EH (cell line): ENCODE results near the gene IGFL1.
"Not testable (repeated sequence)": the region's sequence is repeated elsewhere in the genome, so short reads cannot be mapped to it uniquely, and the experiment has no call there.

Source experiments
- DNase-seq: peaks from one replicate; pipeline ENCODE4 v3.0.0-alpha.2; 2015; ENCODE audit warnings: low read depth

Gene IGFL1

DNA sequence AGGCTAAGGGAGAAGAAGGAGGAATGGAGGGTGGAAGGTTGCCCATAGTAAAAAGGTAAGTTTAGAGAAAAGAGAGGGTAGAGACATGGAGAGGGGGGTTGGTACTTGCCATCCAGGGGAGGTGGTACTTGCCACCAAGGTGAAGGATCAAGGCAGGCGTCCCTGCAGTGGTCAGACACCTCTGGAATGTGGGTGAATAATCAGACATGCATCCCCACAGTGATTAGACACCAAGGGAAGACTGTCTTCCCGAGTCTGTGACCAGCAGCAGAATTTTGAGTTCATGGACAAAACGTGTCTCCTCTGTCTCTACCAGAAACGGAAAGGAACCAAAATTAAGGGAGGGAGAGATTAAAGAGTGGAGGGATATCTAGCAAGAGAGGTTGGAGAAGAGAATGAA, 27.1 kb upstream of the IGFL1 start:
- no peak for DNase-seq

DNA sequence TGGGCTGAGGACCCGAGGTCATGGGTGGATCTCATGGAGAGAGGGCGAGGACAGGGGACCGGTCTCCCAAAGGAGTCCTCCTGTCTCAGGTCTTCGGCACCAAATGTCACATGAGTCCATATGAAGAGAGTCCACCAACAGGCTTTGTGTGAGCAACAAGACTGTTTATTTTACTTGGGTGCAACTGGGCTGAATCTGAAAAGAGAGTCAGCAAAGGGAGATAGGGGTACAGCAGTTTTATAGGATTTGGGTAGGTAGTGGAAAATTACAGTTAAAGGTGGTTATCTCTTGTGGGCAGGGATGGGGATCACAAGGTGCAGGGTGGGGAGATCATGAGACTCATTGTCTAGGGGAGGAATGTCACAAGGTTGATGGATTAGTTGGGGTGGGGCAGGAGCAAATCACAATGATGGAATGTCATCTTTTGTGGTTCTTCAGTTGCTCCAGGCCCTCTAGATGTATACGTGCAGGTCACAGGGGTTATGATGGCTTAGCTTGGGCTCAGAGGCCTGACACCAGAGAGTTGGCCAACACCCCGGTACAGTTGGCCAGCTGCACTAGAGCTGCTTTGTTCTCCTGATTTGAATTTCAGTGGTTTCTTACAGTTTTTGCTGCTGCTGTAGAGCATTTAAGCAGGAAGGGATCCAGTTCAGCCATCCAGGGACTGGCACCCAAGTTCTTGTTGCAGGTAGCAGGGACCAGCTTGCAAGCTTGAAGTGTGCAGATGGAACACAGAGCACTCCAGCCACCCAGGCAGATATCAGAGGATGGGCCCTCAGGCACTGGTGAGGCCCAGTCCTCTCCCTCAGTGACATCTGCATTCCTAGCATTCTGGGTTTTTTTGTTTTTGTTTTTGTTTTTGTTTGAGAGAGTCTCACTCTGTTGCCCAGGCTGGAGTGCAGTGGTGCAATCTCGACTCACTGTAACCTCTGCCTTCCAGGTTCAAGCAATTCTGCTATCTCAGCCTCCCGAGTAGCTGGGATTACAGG, 26.4 kb upstream of the IGFL1 start:
- DNase-seq = no peak

DNA sequence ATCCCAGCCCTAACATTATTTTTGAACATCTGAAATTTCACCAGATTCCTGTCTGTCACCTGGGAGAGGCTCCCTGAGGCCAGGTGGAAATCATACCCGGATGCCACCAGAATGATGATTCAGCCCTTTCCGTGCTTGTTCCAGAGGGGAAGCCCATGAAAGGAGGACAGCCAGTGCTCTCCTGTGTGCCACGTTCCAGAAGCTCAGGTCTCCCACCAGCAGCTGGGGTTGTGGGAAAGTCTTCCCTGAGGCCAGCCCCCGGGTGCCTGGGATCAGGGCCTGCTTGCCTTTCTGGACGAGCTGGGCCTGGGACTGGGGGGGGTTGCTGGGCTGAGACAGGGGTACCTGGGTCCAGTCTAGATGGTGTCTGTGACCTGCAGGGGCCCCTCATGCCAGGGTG, 25.5 kb upstream of the IGFL1 start:
- DNase-seq = no peak

DNA sequence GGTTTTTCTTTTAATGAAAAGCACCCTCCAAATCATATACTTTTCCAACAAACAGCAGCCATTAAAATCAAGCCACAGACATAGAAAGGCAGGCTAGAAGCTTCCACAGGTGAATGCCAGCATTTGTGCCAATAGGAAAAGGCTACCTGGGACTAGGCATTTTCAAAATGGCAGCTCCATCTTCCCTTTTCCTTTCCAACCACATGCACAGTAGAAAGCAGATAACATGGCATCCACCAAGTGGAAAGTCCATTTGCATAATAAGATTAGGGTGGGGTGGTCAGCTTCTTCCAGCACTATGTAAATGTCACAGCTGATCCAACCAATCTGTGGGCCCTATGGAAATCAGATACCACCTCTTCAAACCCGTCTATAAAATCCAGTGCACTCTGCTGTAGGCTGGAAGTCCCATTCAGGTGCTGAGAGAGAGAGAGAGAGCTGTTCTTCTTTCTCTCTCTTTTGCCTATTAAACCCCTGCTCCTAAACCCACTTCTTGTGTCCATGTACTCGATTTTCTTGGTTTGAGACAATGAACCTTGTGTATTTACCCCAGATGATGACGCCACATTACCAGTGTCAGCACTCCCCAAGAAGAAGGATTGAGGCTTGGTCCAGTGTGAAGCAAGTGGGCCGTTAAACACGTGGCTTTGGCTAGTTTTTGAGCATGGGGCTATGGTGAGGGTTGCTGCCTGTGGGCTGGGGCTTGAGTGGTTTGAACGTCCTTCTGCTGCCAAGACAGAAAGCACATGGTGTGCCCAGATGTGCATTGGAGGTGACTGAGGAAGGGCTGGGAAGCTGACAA, 24.2 kb upstream of the IGFL1 start:
- DNase-seq = no peak

DNA sequence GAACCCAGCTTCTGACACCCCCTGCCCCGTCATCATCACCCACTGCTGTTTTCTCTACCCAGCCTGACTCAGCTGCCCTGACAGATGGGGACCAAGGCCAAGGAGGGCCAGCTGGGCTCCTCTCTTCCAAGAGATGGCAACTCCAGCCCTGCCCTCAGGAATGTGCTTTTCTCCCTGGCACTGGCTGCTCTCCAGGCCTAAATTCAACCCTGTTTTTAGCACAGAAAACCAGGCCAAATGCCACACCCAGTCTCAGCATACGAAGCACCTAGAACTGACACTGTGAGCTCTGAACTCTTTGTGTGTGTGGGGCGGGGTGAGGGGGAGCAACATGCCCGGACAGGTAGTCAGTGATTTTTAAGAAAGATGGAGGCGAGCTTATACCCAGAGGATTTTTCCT, 23.4 kb upstream of the IGFL1 start:
- no peak for DNase-seq

DNA sequence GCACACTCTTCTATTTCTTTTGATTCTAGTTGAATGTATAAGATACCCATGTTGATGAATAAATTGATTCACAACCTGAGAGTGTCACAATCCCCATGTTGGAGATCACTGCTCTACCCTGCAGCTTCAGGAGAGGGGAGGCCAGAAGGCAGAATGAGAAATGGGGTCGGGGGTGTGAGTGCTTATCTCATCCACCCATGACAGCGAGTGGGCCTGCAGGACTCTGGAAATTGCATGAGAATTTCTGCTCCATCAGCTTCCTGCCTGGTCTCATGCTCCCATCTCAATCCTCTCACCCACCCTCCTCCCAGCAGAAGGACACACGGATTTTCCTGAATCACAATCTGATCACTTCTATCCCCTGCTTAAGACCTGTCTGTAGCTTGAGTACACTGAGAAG, 22.9 kb upstream of the IGFL1 start:
- DNase-seq = no peak

DNA sequence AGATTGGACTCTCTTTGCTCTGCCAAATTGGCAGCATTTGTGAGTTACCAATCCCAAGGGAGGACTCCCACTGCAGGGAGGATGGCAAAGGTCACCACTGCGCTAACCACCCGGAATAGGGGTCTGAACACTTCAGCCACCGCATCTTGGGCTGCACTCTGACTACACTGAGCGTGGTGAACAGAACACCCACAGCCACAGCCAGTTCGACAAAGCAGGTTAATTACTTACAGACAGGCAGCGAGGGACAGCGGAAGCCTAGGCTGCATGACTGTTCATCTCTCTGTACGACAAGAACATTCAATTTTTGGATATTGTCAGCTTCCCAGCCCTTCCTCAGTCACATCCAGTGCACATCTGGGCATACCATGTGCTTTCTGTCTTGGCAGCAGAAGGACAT, 21.7 kb upstream of the IGFL1 start:
- not testable (repeated sequence) for DNase-seq

DNA sequence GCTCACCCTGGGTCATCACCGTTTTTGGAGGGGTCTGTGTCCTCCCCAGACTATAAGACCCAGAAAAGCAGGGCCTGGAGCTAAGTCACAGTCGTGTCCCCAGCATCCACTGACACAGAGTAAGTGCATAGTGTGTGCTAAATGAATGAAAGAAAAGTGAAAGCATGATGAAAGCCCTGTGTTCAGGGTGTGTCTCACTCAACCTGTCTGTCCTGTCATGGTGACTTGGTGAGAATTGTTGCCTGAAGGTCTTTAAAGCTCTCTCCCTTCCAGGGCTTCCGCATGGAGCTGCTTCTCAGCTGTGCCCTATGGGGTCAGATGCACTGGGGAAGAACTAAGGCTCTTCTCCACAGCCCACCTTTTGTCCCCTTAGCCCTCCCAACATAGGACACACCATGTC, 20.5 kb upstream of the IGFL1 start:
- DNase-seq = no peak

DNA sequence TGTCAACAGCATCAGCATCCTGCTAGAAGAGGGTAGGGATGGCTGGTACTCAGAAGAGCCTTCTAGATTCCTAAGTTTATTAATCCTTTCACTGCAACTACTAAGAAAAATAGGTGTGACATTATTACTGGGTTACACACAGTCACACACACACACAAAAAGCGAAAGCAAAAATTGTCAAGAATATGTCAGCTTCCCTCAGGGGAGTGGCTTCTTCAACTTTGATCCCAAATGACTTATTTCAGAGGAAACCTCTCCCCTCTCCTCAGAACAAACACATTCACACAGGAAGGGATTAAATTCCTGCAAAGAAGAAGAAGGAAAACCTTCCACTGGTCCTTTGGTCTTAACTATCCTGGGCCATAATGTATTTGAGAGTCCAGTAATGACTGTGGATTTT, 20.1 kb upstream of the IGFL1 start:
- DNase-seq = no peak

DNA sequence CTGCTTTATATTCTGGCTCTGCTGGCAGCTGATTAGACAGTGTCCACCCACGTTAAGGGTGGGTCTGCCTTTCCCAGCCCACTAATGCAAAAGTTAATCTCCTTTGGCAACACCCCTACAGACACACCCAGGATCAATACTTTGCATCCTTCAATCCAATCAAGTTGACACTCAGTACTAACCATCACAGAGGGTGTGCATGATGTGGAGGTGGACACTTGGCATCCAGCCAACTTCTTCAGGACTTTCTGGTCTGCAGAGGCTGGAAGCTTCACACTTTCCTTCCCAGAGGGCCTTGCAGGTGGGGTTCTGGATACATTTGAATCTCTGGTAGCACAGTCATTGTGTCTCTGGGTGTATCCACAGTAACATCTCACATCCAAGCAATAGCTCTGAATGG, 18.9 kb upstream of the IGFL1 start:
- DNase-seq = no peak

DNA sequence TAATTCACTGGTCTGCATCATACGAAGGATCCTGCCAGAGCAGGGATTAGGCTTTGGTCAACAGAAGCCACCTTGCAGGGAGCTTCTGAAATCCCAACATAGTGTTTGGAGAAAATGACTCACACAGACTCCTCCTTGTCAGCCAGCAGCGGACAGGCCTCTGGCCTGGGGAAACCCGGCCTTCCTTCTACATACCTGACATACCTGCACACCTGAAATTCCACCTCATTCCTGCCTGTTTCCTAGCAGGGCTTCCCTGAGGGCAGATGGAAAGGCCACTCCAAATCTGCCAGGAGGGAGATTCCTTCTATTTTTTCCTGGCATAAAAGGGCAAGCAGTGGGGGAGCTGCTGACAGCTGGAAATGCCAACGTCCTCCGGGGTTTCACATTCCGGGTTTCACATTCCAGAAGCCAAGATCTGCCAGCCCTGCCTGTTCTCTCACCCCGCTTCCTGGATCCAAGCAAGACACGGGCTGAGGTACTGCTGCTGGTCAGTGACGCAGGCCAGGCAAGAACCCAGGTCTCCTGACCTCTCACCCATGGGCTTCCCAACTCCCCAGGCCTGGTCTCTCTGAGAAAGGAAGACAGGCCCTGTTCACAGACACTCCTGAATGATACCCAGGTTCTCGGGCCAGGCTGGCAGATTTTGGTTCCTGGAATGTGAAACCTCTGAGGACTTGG, 18.2 kb upstream of the IGFL1 start:
- peak; percentile 15 for DNase-seq

DNA sequence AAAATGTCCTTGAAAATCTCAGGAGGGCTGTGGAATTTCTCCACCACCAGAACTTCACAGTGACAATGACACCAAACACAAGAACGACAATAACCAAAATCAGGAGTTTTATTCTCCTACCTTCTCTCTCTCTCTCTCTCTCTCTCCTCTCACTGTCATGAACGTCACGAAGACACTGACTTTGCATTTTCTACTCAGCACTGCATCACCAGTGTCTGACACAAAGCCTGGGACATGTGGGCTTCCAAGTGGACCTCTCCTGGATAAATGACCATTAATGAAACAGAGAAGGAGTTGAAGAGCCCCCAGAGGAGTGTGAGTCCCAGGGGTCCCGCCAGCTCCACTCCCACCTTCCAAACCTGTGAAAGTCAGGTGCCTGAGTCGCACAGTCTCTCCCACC, 16.9 kb upstream of the IGFL1 start:
- not testable (repeated sequence) for DNase-seq

DNA sequence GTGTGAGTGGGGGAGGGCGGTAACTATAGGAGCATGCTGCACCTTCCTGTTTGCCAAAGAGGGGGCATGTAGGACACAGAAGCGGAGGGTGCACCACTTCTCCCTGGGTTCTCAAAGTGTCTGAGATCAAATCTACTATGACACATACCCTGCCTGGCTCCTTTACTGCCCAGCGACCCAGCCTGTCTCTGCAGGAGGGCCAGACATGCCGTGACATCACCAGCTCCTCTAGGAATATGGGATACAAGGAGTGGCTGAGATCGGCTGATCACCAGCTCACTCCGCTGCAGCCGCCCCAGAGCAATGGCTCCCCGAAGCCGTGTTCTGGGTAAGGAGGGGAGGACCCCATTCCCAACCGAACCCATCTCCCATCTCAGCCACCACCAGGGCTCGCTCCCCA, 16.4 kb upstream of the IGFL1 start:
- DNase-seq = no peak

DNA sequence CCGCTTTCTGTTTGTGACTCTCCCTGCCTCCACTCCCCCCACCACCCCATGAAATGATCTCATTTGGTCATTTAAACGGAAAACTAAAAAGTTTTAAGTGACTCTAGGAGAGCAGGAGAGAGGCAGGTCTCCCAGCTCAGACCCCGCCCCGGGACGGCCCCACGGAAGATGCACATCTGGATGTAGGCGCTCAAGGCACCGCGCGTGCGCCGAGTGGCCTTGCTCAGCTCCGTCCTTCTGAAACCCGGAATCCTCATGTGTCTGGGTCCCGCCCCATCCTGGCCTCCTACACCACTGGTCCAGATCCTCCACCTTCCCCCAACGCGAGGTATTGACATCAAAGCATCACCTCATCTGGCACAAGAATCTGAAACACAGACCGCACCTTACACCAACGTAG, 15.7 kb upstream of the IGFL1 start:
- DNase-seq = no peak

DNA sequence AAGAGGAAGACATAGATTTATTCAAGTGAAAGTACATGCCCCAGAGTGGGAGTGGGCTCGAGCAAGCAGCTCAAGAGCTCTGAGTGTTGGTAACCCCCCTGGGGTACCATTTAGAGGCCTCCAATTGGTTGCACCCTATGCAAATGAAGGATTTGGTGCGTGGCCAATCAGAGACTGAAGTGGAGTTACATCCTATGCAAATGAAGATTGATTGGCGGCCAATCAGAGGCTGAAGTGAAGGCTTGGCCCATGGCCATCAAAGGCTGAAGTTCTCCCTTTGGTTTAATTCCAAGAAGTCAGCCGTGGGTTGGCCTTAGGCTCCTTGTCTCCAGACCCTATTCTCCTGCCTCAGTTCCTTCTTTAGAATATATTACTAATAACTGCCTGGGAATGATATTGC, 12.9 kb upstream of the IGFL1 start:
- DNase-seq = no peak

DNA sequence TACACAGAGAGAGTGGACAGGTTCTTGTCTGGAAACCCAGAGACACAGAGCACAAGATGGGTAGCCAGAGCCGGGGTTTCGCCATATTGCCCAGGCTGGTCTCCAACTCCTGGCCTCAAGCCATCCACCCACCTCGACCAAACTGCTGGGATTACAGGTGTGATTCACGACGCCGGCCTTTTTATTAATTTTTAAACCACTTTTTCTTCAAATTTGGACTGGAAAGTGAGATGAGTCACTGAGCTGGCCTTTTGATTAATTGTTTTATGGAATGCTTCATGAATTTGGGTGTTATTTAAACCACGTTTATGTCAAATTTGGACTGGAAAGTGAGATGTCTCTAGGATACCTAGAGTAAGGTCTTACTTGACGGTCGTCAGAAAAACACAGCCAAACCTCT, 12.1 kb upstream of the IGFL1 start:
- no peak for DNase-seq

DNA sequence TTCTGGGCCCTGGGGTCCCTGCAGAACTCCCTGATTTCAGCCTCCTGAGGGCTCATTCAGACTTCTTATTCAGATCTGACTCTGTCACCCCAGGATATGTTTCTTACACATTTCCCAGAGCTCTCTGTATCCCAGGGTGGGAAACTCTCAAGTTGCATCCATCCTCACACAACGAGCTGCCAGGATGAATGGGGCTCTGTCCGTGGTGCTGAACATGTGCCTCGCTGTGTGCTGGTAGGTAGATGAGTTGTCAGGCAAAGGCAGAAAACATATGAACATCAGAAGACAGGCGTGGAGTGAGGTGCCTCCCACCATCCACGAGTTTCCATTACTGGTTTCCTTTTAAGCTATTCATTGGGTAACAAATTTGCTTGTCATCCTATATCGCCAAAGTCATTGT, 11.4 kb upstream of the IGFL1 start:
- DNase-seq = peak; percentile 46

DNA sequence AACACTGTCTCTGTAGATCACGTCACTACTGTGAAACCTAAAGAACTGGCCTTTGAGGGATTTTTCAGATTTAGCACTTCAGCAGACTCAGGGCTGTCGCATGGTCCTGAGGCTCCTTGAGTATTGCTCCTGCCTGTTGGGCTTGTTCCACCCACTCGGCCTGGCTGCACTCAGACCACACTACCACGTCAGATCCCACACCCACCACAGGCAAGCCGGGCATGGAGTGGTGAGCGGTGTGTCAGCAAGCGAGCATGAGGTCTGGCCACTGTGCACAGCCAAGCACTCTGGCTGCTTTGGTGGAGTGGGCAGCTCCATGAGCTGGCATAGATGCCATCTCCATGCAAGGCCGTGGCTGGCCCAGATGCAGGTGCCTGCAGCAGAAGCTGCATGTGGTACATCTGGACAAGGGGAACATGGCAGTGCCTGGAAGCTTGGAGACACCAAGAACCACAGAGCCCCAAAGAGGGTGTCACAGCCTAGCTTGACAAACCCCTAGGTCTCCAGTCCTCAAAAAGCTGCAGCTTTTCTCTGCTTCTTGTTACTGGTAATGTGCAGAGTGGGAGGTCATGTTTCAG, 9.4 kb upstream of the IGFL1 start:
- DNase-seq = no peak

DNA sequence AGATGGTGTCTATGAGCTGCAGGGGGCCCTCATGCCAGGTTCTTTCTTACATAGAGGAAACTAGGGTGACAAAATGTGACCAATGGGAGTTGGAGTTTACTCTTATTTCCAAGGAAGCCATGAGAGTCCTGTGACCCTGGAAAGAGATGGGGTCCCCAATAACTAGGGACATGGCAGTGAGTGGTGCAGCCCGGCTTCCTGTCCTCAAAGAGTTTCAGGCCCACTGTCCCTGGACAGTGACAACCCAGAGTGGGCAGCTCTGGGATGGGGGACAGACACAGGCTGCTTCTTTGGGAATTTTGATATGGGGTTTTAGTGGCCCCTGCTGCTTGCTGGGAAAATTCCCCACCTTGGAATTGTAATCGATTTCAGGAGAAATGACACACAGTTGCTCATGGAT, 8.4 kb upstream of the IGFL1 start:
- no peak for DNase-seq

DNA sequence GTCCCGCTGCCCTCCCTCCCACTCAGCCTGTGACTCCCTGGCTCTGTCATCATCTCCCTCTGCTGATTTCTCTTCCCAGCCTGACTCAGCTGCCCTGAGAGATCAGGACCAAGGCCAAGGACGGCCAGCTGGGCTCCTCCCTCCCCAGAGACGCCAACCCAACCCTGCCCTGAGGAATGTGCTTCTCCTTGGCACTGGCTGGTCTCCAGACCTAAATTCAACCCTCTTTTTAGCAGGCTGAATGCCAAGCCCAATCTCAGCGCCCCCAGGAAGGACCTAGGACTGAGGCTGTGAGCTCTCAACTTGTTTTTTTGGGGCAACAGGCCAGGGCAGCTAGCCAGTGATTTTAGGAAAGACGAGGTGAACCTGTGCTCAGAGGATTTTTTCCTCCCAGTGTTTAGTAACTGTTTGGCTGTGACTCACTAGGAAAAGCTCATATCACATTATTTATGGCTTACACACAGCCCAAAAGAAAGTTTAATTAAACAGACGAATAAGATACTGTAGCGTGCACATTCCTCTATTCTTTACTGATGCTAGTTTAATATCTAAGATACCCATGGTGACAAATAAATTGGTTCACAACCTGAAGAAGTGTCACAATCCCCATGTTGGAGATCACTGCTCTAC, 7.4 kb upstream of the IGFL1 start:
- DNase-seq = peak; percentile 60

DNA sequence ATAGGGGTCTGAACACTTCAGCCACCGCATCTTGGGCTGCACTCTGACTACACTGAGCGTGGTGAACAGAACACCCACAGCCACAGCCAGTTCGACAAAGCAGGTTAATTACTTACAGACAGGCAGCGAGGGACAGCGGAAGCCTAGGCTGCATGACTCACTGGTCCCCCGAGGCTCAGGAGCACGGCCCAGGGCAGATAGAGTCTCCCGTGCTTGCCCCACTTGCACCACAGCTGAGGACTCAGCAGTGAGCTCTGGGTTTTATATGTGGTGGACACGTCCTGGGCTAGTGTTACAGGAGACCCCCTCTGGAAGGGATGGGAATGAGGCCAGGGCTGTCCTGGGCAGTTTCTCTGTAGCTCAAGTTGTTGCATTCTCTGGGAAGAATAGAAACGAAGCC, 5.8 kb upstream of the IGFL1 start:
- DNase-seq = peak; percentile 34

DNA sequence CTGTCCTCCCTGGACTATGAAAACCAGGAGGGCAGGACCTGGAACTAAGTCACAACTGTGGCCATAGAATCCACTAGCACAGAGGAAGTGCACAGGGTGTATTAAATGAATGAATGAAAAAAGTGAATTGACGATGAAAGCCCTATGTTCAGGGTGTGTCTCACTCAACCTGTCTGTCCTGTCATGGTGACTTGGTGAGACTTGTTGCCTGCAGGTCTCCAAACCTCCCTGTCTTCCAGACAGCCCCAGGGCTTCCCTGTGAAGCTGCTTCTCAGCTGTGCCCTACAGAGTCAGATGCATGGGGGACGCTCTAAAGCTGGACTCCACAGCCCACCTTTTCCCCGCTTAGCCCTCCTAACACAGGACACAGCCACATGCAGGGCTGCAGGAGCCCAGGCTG, 4.8 kb upstream of the IGFL1 start:
- DNase-seq = no peak
